Testis (tissue), 2 donors: ENCODE measurements around the gene COMMD10.

Experiments
- POLR2A ChIP-seq: fragments of 450-650 bp; IDR thresholded peaks from one replicate; pipeline ENCODE4 v1.6.1; 2017; ENCODE audit warnings: antibody characterized with exemption, mild to moderate bottlenecking, moderate library complexity
- TF ChIP-seq, protein P1 (sequence below), 3 experiments: fragments of 450-650 bp in 2 of 3; fragments of 200-600 bp in 1 of 3; sonication (generic) in 1 of 3; IDR thresholded peaks; one replicate each; pipeline ENCODE4 v1.5.1; 2016 to 2019; ENCODE audit warnings: antibody characterized with exemption in 3 of 3, mild to moderate bottlenecking in 2 of 3, moderate library complexity in 1 of 3

DNA sequence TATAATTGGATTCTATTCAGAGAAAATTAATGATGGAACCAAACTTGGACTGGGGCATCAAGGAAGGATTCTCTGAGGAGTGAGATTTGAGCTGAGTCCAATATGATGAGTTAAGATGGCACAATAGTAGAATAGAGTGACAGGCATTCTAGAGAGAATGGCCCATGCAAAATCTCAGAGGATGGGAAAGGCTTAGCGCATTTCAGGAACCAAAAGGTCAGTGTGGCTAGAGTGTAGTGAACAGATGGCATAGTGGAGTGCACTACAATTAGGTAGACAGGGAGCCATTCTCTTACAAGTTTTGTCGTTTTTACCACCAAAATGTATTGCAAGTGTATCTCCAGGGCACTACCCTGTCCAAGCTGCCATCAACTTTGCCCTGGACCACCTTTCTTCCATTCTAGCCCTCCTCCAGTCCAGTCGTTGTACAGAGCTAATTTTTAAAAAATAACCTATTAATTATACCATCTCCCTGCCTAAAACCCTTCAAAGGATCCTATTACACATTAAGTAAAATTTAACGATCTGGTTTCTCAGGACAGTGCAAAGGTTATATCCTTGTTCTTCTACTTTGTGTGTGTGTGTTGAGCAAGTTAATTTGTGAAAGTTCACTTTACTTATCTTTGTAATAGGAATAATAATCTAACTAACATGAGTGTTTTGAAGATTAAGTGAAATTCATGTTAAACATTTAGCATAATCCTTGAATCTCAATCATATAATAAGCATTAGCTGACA is 211.7 kb downstream of the COMMD10 start:
- TF ChIP-seq, protein P1, sequence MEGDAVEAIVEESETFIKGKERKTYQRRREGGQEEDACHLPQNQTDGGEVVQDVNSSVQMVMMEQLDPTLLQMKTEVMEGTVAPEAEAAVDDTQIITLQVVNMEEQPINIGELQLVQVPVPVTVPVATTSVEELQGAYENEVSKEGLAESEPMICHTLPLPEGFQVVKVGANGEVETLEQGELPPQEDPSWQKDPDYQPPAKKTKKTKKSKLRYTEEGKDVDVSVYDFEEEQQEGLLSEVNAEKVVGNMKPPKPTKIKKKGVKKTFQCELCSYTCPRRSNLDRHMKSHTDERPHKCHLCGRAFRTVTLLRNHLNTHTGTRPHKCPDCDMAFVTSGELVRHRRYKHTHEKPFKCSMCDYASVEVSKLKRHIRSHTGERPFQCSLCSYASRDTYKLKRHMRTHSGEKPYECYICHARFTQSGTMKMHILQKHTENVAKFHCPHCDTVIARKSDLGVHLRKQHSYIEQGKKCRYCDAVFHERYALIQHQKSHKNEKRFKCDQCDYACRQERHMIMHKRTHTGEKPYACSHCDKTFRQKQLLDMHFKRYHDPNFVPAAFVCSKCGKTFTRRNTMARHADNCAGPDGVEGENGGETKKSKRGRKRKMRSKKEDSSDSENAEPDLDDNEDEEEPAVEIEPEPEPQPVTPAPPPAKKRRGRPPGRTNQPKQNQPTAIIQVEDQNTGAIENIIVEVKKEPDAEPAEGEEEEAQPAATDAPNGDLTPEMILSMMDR (IDR thresholded peaks at IDR 0.05): no peak
- TF ChIP-seq POLR2A: no peak
